Fibroblast of skin of left quadriceps (primary cell): ENCODE data around the gene FMN1.
A peak's percentile ranks its signal among the peaks of the same experiment; 100 is the strongest.

Experiments
- DNase-seq, 2 experiments: peaks; one replicate each; pipeline ENCODE4 v3.0.0-alpha.2; 2013; ENCODE audit warnings: low read depth in 2 of 2

FMN1 gene

GRCh38 chr15:33013827-33014445 lies 180.6 kb downstream of the FMN1 start:
- DNase-seq: no peak

GRCh38 chr15:33011976-33012375 lies 182.5 kb downstream of the FMN1 start:
- no peak for DNase-seq

GRCh38 chr15:33009603-33010002 lies 184.9 kb downstream of the FMN1 start:
- no peak for DNase-seq

GRCh38 chr15:33009026-33009425 lies 185.5 kb downstream of the FMN1 start:
- DNase-seq: no peak

GRCh38 chr15:33008284-33008995 lies 186.1 kb downstream of the FMN1 start:
- peak; percentile 72 to 73 for DNase-seq

- no peak for DNase-seq
These were observed 187.1 kb downstream of the FMN1 start for GRCh38 chr15:33007303-33007855.

GRCh38 chr15:33005582-33005981 lies 188.9 kb downstream of the FMN1 start:
- no peak for DNase-seq

GRCh38 chr15:33001926-33002325 lies 192.6 kb downstream of the FMN1 start:
- no peak for DNase-seq

- DNase-seq: peak in 1 of 2 experiments; percentile 18
These were observed 195.4 kb downstream of the FMN1 start for GRCh38 chr15:32998979-32999672.

- DNase-seq: no peak
These were observed 196.3 kb downstream of the FMN1 start for GRCh38 chr15:32998182-32998581.

- peak in 1 of 2 experiments; percentile 54 for DNase-seq
These were observed 199.6 kb downstream of the FMN1 start for GRCh38 chr15:32994810-32995424.

GRCh38 chr15:32993285-32993684 lies 201.2 kb downstream of the FMN1 start:
- no peak for DNase-seq

- no peak for DNase-seq
These were observed 202.8 kb downstream of the FMN1 start for GRCh38 chr15:32991619-32992111.

- DNase-seq: no peak
These were observed 204.4 kb downstream of the FMN1 start for GRCh38 chr15:32990071-32990470.

- DNase-seq: no peak
These were observed 207.4 kb downstream of the FMN1 start for GRCh38 chr15:32987067-32987466.

GRCh38 chr15:32986147-32986546 lies 208.4 kb downstream of the FMN1 start:
- DNase-seq: no peak

GRCh38 chr15:32983679-32984078 lies 210.8 kb downstream of the FMN1 start:
- no peak for DNase-seq

- DNase-seq: no peak
These were observed 212.5 kb downstream of the FMN1 start for GRCh38 chr15:32982001-32982400.

GRCh38 chr15:32981536-32981935 lies 213.0 kb downstream of the FMN1 start:
- DNase-seq: no peak

GRCh38 chr15:32979710-32980109 lies 214.8 kb downstream of the FMN1 start:
- DNase-seq: peak; percentile 85 to 86

GRCh38 chr15:32977506-32977905 lies 217.0 kb downstream of the FMN1 start:
- DNase-seq: no peak

- no peak for DNase-seq
These were observed 219.8 kb downstream of the FMN1 start for GRCh38 chr15:32974691-32975090.
